HFFc6 (cell line): Measurements from ENCODE around the gene ADNP. TPM values are rescaled to one million over a fixed set of nuclear protein-coding genes. Genes with fewer than 3 reads are reported as not detected.

Experiments
- DNase-seq: peaks from one replicate; pipeline ENCODE4 v3.0.0-alpha.2; 2018
- H3K27ac Mint-ChIP-seq: 2 replicates; pipeline ENCODE4 v1.8.0; 2020; ENCODE audit warnings: mild to moderate bottlenecking, mixed read lengths
- H3K27me3 Mint-ChIP-seq: 2 replicates; pipeline ENCODE4 v1.8.0; 2021; ENCODE audit warnings: mild to moderate bottlenecking, moderate library complexity, mixed read lengths; ENCODE audit not compliant: insufficient read depth
- H3K36me3 Mint-ChIP-seq: 2 replicates; pipeline ENCODE4 v1.8.0; 2021; ENCODE audit warnings: low read depth, mixed read lengths
- H3K4me1 Mint-ChIP-seq: 2 replicates; pipeline ENCODE4 v1.8.0; 2020; ENCODE audit warnings: low read depth, mixed read lengths
- H3K4me3 Mint-ChIP-seq: 2 replicates; pipeline ENCODE4 v1.8.0; 2020; ENCODE audit warnings: mild to moderate bottlenecking, moderate library complexity, mixed read lengths
- H3K9me3 Mint-ChIP-seq: 2 replicates; pipeline ENCODE4 v1.8.0; 2020; ENCODE audit warnings: mild to moderate bottlenecking, mixed read lengths
- CTCF ChIP-seq: fragments of 200-600 bp; sonication (generic); IDR thresholded peaks from 2 replicates; pipeline ENCODE4 v1.5.0; 2021; ENCODE audit warnings: antibody characterized with exemption, mild to moderate bottlenecking
- total RNA-seq, 6 experiments: library from RNA; stranded (reverse); fragmentation: NEBNext Ultra II Directional; extraction: Animal tissue kit (Norgen Biotek cat#: 25700); gene quantifications; 2 replicates in 1 of 6; 3 replicates in 5 of 6; pipeline ENCODE4 v1.2.3, GENCODE V29; 2021

Gene ADNP
- total RNA-seq, 6 experiments from 2014 or later = 56.5 to 68.8 (median 57.3) TPM

- no peaks in the 10 kb centered on the region for H3K36me3 Mint-ChIP-seq
- H3K27ac Mint-ChIP-seq = no peak overlapping the region
- no peak for DNase-seq
- no peaks in the 10 kb centered on the region for H3K9me3 Mint-ChIP-seq
- no peak overlapping the region for H3K4me3 Mint-ChIP-seq
- no peak for TF ChIP-seq CTCF
- H3K4me1 Mint-ChIP-seq = peaks cover 9% of the 10 kb centered on the region; the same call in 1 of the 2 replicates
- H3K27me3 Mint-ChIP-seq = no peaks in the 10 kb centered on the region
These were observed 73.9 kb downstream of the ADNP start for GRCh38 chr20:50857348-50857747.

GRCh38 chr20:50856475-50857041, 74.7 kb downstream of the ADNP start:
- H3K27me3 Mint-ChIP-seq = no peaks in the 10 kb centered on the region
- H3K4me1 Mint-ChIP-seq = peaks cover 9% of the 10 kb centered on the region; the same call in 1 of the 2 replicates
- H3K27ac Mint-ChIP-seq = no peak overlapping the region
- TF ChIP-seq CTCF = no peak
- no peak overlapping the region for H3K4me3 Mint-ChIP-seq
- no peak for DNase-seq
- H3K9me3 Mint-ChIP-seq = no peaks in the 10 kb centered on the region
- no peaks in the 10 kb centered on the region for H3K36me3 Mint-ChIP-seq

- Mint-ChIP-seq H3K27me3 (no peaks in the 10 kb centered on the region), H3K4me3 (no peak overlapping the region), H3K36me3 (no peaks in the 10 kb centered on the region), H3K27ac (no peak overlapping the region), H3K4me1 (peaks cover 9% of the 10 kb centered on the region; the same call in 1 of the 2 replicates), H3K9me3 (no peaks in the 10 kb centered on the region)
- DNase-seq = peak; percentile 35
- no peak for TF ChIP-seq CTCF
These were observed 75.5 kb downstream of the ADNP start for GRCh38 chr20:50855498-50856474.

- DNase-seq = no peak
- Mint-ChIP-seq H3K4me3 (no peak overlapping the region), H3K4me1 (peaks cover 9% of the 10 kb centered on the region; the same call in 1 of the 2 replicates), H3K27ac (no peak overlapping the region), H3K27me3 (no peaks in the 10 kb centered on the region), H3K36me3 (no peaks in the 10 kb centered on the region), H3K9me3 (no peaks in the 10 kb centered on the region)
- no peak for TF ChIP-seq CTCF
These were observed 76.6 kb downstream of the ADNP start for GRCh38 chr20:50854506-50855249.

GRCh38 chr20:50852085-50852484, 79.2 kb downstream of the ADNP start:
- H3K9me3 Mint-ChIP-seq = no peaks in the 10 kb centered on the region
- peaks cover 23% of the 10 kb centered on the region for H3K4me1 Mint-ChIP-seq
- DNase-seq = no peak
- H3K4me3 Mint-ChIP-seq = no peak overlapping the region
- no peak for TF ChIP-seq CTCF
- H3K36me3 Mint-ChIP-seq = no peaks in the 10 kb centered on the region
- H3K27ac Mint-ChIP-seq = no peak overlapping the region
- H3K27me3 Mint-ChIP-seq = peaks cover 4% of the 10 kb centered on the region
